HCT116 (cell line): ENCODE data around the gene PRKN.

Experiments used
- EZH2 ChIP-seq: fragments of 200-600 bp; sonication (generic); IDR thresholded peaks from 2 replicates; pipeline ENCODE4 v1.6.1; 2017; ENCODE audit warnings: antibody characterized with exemption, mixed run types
- SRF ChIP-seq: IDR thresholded peaks from 2 replicates; pipeline ENCODE4 v1.6.1; 2012; ENCODE audit warnings: low read depth
- TCF7L2 ChIP-seq: IDR thresholded peaks from 2 replicates; pipeline ENCODE4 v1.7.0; 2011; ENCODE audit warnings: borderline replicate concordance, inconsistent platforms; ENCODE audit not compliant: insufficient read depth, insufficient read length; ENCODE audit errors: extremely low read depth
- TF ChIP-seq, protein P1 (sequence below), 3 experiments: fragments of 200-600 bp in 1 of 3; sonication (generic) in 1 of 3; IDR thresholded peaks in 2 of 3; conservative IDR thresholded peaks in 1 of 3; 2 replicates each; pipeline ENCODE4 v1.5.1; 2012 to 2017; ENCODE audit warnings: low read depth in 2 of 3, low read length in 2 of 3, antibody characterized with exemption in 1 of 3, borderline replicate concordance in 1 of 3, control low read depth in 1 of 3, mild to moderate bottlenecking in 1 of 3, mixed read lengths in 1 of 3, mixed run types in 1 of 3, moderate library complexity in 1 of 3; ENCODE audit not compliant: insufficient read depth in 1 of 3
- TF ChIP-seq, protein P2 (sequence below): IDR thresholded peaks from 2 replicates; pipeline ENCODE4 v1.6.1; 2012

DNA sequence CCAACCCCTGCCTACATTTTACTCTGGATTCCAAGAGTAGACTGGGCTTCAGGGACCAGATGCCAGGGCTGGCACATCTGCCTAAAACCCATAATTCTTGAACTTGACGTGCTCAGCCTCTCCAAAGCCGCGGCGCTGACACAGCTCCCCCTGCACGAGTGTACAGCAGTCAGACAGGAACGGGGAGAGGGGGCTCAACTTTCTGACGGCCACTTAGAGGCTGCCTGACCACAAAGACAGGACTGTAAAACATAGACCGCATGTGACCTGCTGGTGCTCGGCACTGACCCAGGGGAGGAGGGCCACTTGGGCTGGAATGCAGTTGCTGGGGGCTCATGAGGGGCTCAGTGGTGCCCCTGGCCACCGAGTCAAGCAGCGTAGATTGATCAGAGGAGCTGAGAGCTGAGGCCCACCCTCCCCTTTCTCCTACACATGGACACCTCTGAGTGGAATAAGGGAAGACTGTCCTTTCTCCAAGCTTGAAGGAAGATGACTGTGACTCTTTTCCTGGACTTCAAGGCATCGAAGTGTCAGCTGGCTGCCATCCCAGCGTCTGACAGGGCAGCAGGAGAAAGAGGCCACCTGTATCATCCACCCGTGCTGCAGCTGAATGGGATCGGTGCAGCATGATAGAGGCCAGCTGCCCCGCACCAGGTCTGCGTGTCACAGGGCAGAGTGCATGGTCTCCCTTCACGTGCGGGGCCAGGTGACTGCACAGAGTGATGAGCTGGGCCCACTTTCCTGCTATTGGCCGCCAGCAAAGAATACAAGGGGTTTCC lies 1282.4 kb downstream of the PRKN start:
- TF ChIP-seq, protein P1, sequence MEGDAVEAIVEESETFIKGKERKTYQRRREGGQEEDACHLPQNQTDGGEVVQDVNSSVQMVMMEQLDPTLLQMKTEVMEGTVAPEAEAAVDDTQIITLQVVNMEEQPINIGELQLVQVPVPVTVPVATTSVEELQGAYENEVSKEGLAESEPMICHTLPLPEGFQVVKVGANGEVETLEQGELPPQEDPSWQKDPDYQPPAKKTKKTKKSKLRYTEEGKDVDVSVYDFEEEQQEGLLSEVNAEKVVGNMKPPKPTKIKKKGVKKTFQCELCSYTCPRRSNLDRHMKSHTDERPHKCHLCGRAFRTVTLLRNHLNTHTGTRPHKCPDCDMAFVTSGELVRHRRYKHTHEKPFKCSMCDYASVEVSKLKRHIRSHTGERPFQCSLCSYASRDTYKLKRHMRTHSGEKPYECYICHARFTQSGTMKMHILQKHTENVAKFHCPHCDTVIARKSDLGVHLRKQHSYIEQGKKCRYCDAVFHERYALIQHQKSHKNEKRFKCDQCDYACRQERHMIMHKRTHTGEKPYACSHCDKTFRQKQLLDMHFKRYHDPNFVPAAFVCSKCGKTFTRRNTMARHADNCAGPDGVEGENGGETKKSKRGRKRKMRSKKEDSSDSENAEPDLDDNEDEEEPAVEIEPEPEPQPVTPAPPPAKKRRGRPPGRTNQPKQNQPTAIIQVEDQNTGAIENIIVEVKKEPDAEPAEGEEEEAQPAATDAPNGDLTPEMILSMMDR (IDR thresholded peaks at IDR 0.05 in 2 of 3, conservative IDR thresholded peaks at IDR 0.05 in 1 of 3; ENCODE audit: borderline replicate concordance in 1 of 3, insufficient read depth in 1 of 3, low read depth in 2 of 3, low read length in 2 of 3): no peak
- no peak for TF ChIP-seq SRF
- TF ChIP-seq, protein P2, sequence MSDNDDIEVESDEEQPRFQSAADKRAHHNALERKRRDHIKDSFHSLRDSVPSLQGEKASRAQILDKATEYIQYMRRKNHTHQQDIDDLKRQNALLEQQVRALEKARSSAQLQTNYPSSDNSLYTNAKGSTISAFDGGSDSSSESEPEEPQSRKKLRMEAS: no peak
- no peak for TF ChIP-seq TCF7L2
- no peak for TF ChIP-seq EZH2
